OCI-LY7 (cell line): Measurements from ENCODE around the gene RAD51D. TPM values are rescaled to one million over a fixed set of nuclear protein-coding genes. Genes with fewer than 3 reads are reported as not detected.

Source experiments
- BruUV-seq: library from RNA; stranded (reverse); fragments of 400-500 nt; replicated peaks from 2 replicates; lab custom pipeline; 2021; lab: Mats Ljungman, UMichigan
- CTCF ChIA-PET: fragments of 300-600 bp; sonication (Branson Sonifier 250); formaldehyde crosslinking; loops from one replicate; lab custom pipeline; 2022; ENCODE audit warnings: antibody characterized with exemption; ENCODE audit not compliant: unreplicated experiment; lab: Charles Lee
- POLR2A ChIA-PET: fragments of 300-600 bp; sonication (Branson Sonifier 250); formaldehyde crosslinking; loops from one replicate; lab custom pipeline; 2022; ENCODE audit warnings: antibody characterized with exemption; lab: Charles Lee
- DNase-seq: peaks from one replicate; pipeline ENCODE4 v3.0.0-alpha.2; 2015; ENCODE audit warnings: low spot score
- H2AFZ ChIP-seq: fragments of 200-600 bp; sonication (generic), shearing (Covaris generic); 2 replicates; pipeline ENCODE4 v1.6.1; 2014; ENCODE audit warnings: mild to moderate bottlenecking, antibody characterized with exemption, low read length, moderate library complexity
- H3K27ac ChIP-seq: fragments of 200-600 bp; sonication (generic); 2 replicates; pipeline ENCODE4 v1.5.1; 2014; ENCODE audit warnings: mixed run types, low read depth, mild to moderate bottlenecking, moderate library complexity, low read length, inconsistent platforms; ENCODE audit not compliant: poor library complexity, severe bottlenecking
- H3K36me3 ChIP-seq: fragments of 200-600 bp; sonication (generic); 2 replicates; pipeline ENCODE4 v1.6.1; 2014; ENCODE audit warnings: mild to moderate bottlenecking, antibody characterized with exemption, low read length, moderate library complexity, mixed read lengths; ENCODE audit not compliant: insufficient read depth
- H3K4me1 ChIP-seq: fragments of 200-600 bp; sonication (generic); 2 replicates; pipeline ENCODE4 v1.5.1; 2014; ENCODE audit warnings: mild to moderate bottlenecking, low read length; ENCODE audit not compliant: insufficient read depth, poor library complexity, severe bottlenecking
- H3K4me2 ChIP-seq: fragments of 200-600 bp; sonication (generic); 2 replicates; pipeline ENCODE4 v1.6.1; 2014; ENCODE audit warnings: mild to moderate bottlenecking, low read length
- H3K4me3 ChIP-seq: fragments of 200-600 bp; sonication (generic); 2 replicates; pipeline ENCODE4 v1.5.1; 2014; ENCODE audit warnings: mild to moderate bottlenecking, low read depth, low read length; ENCODE audit not compliant: poor library complexity, severe bottlenecking
- H3K79me2 ChIP-seq: fragments of 200-600 bp; sonication (generic); 2 replicates; pipeline ENCODE4 v1.6.1; 2016; ENCODE audit warnings: low read depth, mild to moderate bottlenecking, low read length, moderate library complexity, mixed read lengths; ENCODE audit not compliant: insufficient read depth
- H3K9me2 ChIP-seq: fragments of 200-600 bp; sonication (generic); 2 replicates; pipeline ENCODE4 v1.6.1; 2016; ENCODE audit warnings: mild to moderate bottlenecking, low read length, mixed read lengths; ENCODE audit not compliant: insufficient read depth
- H3K9me3 ChIP-seq: fragments of 200-600 bp; sonication (generic); 2 replicates; pipeline ENCODE4 v1.6.1; 2014; ENCODE audit warnings: mild to moderate bottlenecking, mixed run types, low read length, mixed read lengths
- H4K20me1 ChIP-seq: fragments of 200-600 bp; sonication (generic); 2 replicates; pipeline ENCODE4 v1.6.1; 2014; ENCODE audit warnings: mild to moderate bottlenecking, antibody characterized with exemption, low read length, moderate library complexity, mixed read lengths; ENCODE audit not compliant: insufficient read depth
- CTCF ChIP-seq: fragments of 200-600 bp; sonication (generic); conservative IDR thresholded peaks from 2 replicates; pipeline ENCODE4 v1.5.1; 2014; ENCODE audit warnings: mild to moderate bottlenecking, antibody characterized with exemption, low read length, moderate library complexity, mixed read lengths
- EZH2phosphoT487 ChIP-seq: fragments of 200-600 bp; sonication (generic); IDR thresholded peaks from 2 replicates; pipeline ENCODE4 v1.6.1; 2018; ENCODE audit warnings: low read depth, borderline replicate concordance, mild to moderate bottlenecking, mixed run types, antibody characterized with exemption, low read length, moderate library complexity, mixed read lengths
- intact Hi-C: fragments of 100-400 bp; cut with micrococcal nuclease; formaldehyde crosslinking; loops from one replicate; pipeline ENCODE4 v1.10.0; 2022; ENCODE audit not compliant: unreplicated experiment
- total RNA-seq, 2 experiments: library from RNA; depleted of rRNA in 1 of 2; stranded (reverse); fragments of >200 nt in 1 of 2; shearing (Covaris generic) in 1 of 2; gene quantifications; 2 replicates each; pipeline ENCODE4 v1.2.3, GENCODE V29; 2014 to 2022

Gene RAD51D
- total RNA-seq, 2 experiments from 2014 or later, result 22.4 to 40.6 TPM

DNA sequence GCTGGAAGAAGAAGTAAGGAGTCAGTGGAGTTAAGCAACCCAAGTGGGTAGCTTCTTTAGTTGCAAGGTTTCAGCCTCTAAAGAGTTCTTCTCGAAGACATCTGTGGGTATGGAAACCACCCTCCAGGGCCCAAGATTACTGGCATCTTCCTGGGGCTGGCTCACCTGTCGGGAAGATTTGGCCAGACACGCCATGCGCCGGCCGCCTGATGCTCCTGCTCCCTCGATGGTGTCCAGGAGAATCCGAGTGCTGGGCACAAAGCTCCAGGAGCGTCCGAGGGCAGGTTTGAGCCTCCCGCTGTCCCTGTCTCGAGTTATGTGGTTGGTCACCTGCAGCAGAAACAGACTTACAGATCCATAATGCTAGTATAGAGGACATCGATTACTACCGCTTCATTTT lies 18.6 kb downstream of the RAD51D start:
- no peaks in the 10 kb centered on the region for H3K9me2 ChIP-seq
- TF ChIP-seq CTCF, result no peak
- TF ChIP-seq EZH2phosphoT487, result no peak
- no peak overlapping the region for H3K4me3 ChIP-seq
- no peaks in the 10 kb centered on the region for H3K9me3 ChIP-seq
- no TSS peak for BruUV-seq
- no peaks in the 10 kb centered on the region for H3K79me2 ChIP-seq
- no peak for DNase-seq
- ChIA-PET POLR2A (no interaction called here), CTCF (no interaction called here)
- H3K4me1 ChIP-seq, result no peaks in the 10 kb centered on the region
- no peak overlapping the region for H2AFZ ChIP-seq
- no peak overlapping the region for H3K4me2 ChIP-seq
- peaks cover 78% of the 10 kb centered on the region for H3K36me3 ChIP-seq
- no peak overlapping the region for H3K27ac ChIP-seq
- intact Hi-C loops, result no loop called here
- no peaks in the 10 kb centered on the region for H4K20me1 ChIP-seq

DNA sequence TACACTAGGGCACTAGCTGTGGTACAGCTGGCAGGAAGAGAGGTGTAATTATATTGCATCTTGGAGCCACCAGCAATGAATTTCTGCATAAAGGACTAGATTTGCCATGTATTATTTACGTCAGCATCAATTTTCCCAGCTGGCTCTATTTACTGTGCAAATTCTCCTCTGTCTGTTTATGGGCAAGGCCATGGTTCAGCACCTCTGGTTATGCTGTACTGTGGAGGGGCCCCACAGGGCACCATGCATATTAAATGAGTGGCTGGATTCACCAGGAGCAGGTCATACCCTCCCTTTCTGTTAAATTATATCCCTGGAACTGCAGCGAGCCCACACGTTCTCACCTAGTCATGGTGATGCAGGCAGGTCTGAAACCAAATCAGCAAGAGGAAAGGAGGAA lies 19.8 kb downstream of the RAD51D start:
- H3K27ac ChIP-seq, result no peak overlapping the region
- ChIA-PET POLR2A (interaction anchor here (0.6 kb wide), 1 partner anchor 409 kb away, joined by 4 read pairs; no protein-coding TSS in a partner anchor), CTCF (no interaction called here)
- H3K4me1 ChIP-seq, result no peaks in the 10 kb centered on the region
- H3K9me2 ChIP-seq, result no peaks in the 10 kb centered on the region
- no TSS peak for BruUV-seq
- no peak overlapping the region for H2AFZ ChIP-seq
- DNase-seq, result no peak
- peaks cover 67% of the 10 kb centered on the region for H3K36me3 ChIP-seq
- intact Hi-C loops, result no loop called here
- no peak overlapping the region for H3K4me3 ChIP-seq
- no peaks in the 10 kb centered on the region for H3K9me3 ChIP-seq
- no peaks in the 10 kb centered on the region for H4K20me1 ChIP-seq
- H3K4me2 ChIP-seq, result no peak overlapping the region
- no peaks in the 10 kb centered on the region for H3K79me2 ChIP-seq
- no peak for TF ChIP-seq EZH2phosphoT487
- no peak for TF ChIP-seq CTCF

DNA sequence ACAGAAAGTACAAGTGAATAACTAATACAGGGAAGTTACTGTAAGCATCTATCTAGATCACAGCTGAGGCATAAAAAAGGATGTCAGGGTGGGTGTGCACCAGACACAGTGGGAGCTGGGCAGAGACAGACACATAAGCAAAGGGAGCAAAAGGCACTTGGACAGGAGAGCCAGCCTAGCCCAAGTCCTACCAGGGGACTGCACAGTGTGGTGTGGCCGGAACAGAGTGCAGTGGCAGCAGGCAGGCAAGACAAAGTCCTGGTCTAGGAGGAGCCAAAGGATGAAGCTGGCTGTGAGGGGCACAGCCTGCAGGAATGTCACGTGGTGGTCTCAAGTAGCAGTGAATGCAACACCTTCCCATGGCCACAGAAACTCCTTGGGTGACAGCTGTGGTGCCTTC lies 21.9 kb downstream of the RAD51D start:
- H3K4me3 ChIP-seq, result no peak overlapping the region
- no peak overlapping the region for H2AFZ ChIP-seq
- TF ChIP-seq EZH2phosphoT487, result no peak
- TF ChIP-seq CTCF, result no peak
- H3K79me2 ChIP-seq, result no peaks in the 10 kb centered on the region
- H3K4me1 ChIP-seq, result no peaks in the 10 kb centered on the region
- no TSS peak for BruUV-seq
- no peaks in the 10 kb centered on the region for H3K9me2 ChIP-seq
- no peak for DNase-seq
- H3K4me2 ChIP-seq, result no peak overlapping the region
- POLR2A ChIA-PET, result no interaction called here
- intact Hi-C loops, result no loop called here
- H3K9me3 ChIP-seq, result no peaks in the 10 kb centered on the region
- no peak overlapping the region for H3K27ac ChIP-seq
- CTCF ChIA-PET, result no interaction called here
- peaks cover 50% of the 10 kb centered on the region for H3K36me3 ChIP-seq
- no peaks in the 10 kb centered on the region for H4K20me1 ChIP-seq
